NOMO-1 treated with DMSO at 0.1 percent for 48 hours (cell line): Measurements from ENCODE around the gene AGMO.

ENCODE experiments used
- DNase-seq: peaks from one replicate; lab custom pipeline; 2025; ENCODE audit not compliant: unreplicated experiment; lab: John Stamatoyannopoulos, UW

Gene AGMO

DNA sequence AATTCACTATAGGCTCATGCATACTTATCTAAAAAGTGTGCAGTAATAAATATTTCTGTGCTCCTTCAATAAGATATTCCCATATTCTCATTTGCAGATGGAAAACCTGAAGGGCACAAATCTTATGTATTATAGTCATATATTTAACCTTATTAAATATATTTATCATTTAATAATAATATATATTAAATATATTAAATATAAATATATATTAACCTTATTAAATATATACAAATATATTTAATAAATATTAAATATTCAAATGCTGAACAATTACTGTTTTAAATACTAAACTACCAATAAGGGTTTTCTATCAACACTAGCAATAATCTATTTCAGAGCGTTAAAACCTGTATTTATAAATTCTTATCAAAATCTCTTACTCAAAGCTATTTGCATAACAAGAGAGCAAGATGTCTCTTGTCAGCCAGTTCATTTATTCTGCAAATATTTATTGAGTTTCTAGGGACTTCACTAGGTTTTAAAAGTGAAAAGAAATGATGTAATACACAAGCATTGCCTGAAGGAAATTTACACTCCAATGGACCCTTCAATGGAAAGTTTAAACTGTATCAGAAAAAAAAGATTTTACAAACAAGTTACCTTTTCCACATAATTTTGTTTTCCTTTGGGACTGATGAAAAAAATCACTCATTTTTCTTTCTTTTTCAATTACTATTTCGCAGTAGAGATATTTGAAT is 159.2 kb downstream of the AGMO start:
- DNase-seq, result no peak

DNA sequence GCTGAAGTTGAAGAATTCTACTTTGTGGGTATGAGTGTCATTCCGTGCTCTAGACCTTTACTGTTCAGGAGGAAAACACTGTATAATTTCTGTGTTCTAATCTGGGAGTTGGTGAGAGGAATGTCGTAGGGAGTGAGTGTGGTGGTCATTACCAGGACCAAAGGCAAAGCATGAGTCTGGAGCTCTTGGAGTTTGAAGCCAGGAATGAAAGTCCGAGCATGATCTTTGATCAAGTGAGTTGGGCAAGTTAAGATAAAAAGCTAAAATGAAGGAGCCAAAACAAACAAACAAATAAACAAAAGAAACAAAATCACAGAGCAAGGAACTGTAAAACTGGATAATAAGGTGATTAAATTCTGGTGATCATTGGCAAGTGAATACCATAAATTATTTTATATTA is 161.4 kb downstream of the AGMO start:
- no peak for DNase-seq

DNA sequence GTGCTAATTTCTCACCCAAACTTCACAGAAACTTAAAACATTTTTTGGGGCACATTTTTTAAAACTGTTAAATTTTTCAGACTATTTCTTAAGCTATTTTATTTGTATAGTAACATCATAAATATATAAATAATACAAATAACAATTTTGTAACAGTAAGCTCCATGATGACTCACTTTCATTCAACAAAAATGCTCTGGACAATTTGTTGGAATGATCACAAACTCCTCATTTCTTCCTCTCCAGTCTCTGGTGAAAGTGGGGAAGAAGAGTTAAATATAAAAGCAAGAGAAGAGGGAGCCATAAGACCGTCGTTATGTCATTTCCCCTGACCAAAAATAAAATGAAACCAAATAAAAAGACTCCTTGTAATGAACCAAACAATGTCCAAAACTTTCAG is 162.4 kb downstream of the AGMO start:
- no peak for DNase-seq

DNA sequence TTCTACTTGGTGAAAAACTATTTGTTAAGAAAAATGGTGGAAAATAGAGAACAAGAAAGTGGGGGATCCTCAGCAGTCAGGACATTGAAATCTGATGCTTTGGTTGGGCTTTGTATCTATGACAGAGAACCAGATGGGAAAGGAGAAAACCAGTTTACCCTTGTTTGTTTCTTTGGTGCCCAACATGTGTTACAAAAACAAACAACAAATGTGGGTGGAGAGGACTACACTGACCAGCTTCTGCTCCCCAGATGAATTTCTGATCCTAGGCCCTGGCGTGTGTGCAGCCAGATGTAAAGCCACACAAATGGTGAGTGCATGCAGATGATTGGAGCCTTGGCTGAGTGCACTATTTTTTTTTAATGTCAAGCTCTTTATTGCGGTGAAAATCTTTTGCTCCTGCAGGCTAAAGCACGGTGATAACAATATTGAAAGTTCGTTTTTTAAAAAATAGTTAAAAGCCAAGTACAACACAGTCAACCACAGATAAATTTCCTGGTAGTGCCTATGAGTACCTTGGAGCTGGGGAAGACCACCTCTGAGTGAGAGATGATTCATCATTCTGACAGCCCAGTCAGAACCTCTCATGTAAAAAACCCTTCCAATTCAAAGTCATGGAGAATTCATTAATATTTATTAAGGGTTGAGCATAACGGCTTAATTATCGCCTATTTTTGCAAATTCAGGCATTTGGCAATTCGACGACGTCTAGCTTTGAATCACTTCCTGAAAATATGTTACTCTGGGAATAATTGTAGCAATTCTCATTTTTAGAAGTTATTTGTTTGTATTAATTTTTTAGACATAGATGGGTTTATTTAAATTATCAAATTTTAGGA is 163.7 kb downstream of the AGMO start:
- DNase-seq, result no peak

DNA sequence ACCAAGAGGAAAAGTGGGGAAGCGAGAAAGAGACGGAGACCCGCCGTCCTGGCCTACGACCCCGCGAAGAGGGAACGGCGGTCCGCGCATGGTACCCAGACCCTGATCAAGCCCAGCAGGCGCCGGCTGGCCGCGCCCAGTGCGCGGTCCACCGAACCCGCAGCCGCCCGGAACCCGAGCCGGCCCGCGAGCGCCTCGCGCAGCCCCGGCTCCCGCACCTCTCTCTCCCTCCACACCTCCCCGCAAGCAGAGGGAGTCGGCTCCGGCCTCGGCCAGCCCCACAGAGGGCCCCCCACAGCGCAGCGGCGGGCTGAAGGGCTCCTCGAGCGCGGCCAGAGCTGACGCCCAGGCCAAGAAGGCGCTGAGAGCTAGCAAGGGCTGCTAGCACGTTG is 164.7 kb downstream of the AGMO start:
- DNase-seq, result no peak

DNA sequence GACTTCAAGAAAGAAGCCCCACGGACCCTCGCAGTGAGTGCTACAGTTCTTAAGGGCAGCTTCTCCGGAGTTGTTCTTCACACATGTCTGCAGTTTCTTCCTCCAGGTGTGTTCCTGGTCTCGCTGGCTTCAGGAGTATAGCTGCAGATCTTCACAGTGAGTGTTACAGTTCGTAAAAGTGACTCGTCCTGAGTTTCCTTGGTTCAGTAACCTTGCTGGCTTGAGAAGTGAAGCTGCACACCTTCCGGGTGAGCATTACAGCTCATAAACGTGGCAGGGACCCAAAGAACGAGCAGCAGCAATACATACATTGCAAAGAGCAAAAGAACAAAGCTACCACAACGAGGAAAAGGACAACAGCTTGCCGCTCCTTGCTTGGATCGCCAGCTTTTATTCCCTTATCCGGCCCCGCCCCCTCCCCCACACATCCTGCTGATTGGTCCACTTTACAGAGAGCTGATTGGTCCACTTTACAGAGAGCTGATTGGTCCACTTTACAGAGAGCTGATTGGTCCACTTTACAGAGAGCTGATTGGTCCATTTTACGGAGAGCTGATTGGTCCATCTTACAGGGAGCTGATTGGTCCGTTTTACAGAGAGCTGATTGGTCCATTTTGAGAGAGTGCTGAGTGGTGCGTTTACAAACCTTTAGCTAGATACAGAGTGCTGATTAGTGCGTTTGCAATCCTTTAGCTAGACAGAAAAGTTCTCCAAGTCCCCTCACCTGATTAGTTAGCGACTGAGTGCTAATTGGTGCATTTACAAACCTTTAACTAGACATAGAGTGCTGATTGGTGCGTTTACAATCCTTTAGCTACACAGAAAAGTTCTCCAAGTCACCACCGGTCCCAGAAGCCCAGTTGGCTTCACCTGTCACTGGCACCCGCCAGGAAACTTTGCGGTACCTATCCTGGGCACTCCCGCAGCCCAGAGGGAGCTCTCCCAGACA is 165.3 kb downstream of the AGMO start:
- DNase-seq, result no peak

DNA sequence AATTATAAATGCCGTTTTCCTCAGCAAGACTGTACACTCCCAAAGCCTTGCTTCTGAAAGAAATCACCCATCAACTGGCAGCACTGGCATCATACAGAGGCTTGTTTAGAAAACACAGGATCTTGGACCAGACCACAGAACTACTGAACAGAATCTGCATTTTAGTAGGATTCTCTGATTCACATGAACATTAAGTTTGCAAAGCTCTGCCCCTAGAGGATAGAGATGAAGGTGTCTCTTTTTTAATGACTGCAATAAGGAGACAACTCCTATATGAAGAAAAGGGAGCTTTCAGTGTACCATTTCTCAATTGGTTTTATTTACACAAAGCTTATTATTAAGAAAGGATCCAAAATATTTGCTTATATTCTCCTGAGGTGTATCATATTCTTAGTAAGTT is 172.7 kb downstream of the AGMO start:
- DNase-seq, result no peak

DNA sequence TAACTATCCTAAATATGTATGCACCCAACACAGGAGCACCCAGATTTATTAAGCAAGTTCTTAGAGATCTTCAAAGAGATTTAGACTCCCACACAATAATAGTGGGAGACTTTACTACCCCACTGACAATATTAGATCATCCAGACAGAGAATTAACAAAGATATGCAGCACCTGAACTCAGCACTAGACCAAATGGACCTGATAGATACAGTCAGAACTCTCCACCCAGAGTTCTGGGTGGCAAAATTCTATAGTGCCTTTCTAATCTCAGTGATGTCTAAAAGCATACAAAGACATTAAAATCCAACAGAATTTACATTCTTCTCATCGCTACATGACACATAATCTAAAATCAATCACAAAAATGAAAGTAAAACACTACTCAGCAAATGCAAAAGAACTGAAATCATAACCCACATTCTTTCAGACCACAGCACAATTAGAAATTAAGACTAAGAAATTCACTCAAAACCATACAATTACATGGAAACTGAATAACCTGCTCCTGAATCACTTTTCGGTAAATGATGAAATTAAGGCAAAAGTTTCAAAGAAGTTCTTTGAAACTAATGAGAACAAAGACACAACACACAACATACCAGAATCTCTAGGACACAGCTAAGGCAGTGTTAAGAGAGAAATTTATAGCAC is 183.2 kb downstream of the AGMO start:
- DNase-seq, result no peak

DNA sequence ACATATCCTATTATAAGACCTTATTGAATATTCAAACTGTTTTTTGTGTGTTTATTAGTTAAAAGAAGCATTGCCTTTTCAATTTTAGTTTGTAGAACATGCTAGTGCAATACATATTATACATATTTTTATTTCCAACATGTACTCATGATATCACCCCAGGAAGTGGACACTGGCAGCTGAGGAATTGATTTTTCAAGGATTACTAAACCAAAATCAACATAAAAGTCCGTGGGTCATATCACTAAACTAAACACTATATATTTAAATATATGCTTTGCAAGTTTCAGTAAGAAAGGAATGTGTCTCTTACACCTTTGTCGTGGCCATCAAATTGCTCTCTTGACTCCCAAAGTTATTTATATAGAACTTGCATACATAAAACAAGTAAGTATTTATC is 185.2 kb downstream of the AGMO start:
- no peak for DNase-seq

DNA sequence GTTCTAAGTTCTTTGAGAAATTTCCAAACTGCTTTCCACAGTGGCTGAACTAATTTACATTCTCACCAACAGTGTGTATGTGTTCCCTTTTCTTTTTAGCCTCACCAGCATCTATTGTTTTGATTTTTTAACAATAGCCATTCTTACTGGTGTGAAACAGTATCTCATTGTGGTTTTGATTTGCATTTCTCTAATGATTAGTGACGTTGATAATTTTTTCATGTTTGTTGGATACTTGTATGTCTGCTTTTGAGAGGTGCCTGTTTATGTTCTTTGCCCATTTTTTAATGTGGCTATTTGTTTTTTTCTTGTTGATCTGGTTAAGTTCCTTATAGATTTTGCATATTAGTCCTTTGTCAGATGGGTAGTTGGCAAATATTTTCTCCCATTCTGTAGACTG is 191.4 kb downstream of the AGMO start:
- DNase-seq, result no peak

DNA sequence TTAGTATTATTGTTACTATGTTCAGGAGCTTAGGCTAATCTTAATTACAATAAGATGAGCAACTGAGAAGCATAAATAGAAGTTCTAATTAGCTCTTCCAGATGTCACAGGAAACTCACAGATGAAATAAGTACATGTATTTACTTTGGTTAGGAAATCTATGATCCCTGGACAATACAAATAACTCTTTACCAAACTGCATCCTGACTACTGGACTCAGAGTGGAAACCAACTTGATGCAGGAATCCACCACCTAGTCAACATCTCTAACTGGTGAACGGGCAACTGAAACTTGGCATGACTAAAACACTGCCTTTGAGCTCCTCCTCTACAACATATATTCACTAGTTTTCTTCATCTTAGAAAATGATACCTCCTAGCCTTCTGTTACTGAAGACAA is 193.2 kb downstream of the AGMO start:
- DNase-seq, result no peak

DNA sequence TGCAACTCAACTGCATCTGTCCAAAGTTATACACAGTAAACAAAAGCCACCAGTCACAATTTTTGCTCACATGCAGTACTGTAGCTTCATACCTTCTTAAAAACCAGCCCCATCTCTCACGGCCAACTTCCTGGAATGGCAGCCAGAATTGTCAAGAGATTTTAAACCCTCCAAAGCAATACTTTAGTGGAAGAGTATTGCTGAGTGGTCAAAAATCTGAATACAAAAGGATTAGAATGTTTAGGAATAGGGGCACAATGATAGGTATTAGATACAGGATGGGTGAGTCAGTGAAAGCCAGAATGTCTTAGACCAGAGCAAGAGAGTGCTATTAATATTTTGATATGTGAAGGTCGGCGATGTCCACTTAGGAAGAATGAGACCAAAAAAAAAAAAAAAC is 193.9 kb downstream of the AGMO start:
- no peak for DNase-seq

DNA sequence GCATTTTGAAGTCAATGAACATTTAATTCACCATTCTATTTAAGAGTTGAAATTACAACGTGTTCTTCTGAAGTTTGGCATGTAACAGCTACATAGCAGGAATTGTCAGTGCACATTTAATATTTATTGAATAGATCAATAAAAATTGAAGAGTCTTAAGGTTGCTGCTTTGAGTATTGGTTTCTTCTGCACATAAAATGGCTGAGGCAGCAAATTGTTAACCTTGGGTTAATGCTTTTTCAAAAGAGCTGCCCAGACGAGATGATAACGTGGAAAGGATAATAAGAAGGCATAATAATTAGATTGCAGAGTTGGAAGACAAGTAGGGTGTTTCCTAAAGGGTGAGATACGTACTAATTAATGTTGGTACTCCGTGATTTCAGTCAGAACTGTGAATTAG is 203.7 kb downstream of the AGMO start:
- no peak for DNase-seq

DNA sequence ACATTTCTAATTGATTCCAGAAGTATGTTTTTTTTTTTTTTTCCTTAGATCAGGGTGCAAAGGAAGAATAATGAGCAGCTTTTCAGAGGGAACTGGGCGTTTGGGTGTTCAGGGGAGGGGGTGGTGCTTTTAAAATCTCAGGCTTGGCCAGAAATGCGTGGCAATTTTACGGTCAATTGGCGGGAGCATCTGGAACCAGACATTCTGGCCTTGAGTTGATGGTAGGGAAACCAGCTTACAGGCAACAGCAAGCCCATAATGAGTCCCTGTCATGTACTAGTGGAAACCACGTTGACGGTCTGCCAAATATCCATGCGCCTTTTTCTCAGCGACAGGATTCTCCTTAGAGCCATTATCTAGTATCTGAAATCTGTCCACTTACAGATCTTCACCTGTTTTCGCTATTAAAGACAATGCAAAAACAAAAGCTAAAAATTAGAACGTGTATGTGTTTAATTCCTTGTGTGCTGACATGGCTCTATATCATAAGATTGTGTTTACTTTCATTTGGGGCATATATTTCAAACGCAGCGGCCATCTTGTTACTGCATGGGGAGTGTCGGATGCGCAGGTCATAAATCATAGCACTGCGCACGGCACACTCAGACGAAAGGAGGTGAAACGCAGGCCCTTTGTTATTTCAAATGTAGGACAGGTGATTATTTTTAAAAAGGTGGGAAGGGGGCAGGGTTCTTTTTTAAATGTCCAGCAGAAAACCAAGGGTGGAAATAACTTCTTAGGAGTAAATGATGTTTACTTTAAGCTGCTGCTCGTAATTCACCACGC is 209.2 kb downstream of the AGMO start:
- no peak for DNase-seq

DNA sequence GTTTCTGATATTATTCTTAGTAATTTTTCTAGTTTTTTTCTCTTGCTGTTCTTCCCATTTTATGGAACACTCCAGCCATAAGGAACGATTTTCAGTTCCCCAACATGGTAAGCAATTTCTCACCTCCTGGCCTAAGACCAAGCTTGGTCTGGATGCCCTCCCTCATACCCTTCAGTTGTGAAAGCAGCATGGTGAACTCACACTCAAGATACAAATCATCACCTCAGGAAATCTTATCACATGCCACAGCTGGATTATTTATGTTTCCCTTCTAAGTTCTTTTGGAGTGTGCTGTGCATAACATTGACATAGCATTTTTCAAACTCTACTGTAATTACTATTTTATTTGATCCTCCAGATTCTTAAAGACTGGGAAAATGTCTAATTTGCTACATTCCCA is 216.6 kb downstream of the AGMO start:
- no peak for DNase-seq

DNA sequence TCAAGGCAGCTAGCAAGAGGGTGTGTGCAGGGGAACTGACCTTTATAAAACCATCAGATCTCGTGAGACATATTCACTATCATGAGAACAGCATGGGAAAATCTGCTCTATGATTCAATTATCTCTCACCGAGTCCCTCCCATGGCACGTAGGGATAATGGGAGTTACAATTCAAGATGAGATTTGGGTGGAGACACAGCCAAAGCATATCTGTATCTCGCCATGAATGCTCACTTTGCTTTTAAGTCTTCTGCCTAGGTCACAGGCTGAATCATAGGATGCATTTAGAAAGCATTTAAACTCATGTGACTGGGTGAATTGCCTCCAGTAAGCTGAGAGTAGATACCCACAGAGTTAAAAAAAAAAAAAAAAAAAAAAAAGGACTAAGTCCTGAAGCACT is 220.0 kb downstream of the AGMO start:
- no peak for DNase-seq

DNA sequence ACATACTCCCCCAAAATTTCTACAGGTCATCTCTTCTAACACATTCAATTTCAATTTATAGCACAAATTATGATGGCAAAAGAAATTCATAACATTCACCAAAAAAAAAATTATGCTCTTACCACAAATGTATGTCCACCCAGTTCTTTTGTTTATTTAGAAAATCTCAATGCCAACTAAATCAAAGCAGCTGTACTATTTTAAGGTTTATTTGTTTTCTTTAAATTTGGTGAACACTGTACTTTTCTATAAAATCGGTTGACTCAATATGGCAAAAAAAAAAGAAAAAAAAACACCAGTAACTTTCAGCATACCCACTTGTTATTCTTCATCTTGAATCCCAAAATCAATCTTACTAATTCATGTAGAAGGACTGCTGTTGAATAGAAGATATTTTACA is 225.7 kb downstream of the AGMO start:
- DNase-seq, result no peak

DNA sequence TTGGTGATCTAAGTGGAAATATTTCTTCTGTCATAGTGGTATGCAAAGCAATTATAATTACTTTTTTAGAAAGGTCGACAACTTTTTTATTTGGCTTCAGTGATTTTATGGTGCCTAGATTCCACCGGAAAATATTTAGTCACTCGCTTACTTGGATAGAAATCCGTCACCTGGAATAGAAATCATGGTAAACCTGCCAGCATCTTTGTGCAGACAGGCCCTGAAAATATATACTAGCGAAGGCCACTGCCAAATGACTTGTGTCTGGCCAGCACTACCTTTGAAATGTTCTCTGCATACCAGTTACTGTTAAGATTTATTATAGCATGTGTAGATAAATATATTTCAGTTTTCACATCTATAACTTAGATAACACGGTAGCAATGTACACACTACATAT is 226.4 kb downstream of the AGMO start:
- no peak for DNase-seq

DNA sequence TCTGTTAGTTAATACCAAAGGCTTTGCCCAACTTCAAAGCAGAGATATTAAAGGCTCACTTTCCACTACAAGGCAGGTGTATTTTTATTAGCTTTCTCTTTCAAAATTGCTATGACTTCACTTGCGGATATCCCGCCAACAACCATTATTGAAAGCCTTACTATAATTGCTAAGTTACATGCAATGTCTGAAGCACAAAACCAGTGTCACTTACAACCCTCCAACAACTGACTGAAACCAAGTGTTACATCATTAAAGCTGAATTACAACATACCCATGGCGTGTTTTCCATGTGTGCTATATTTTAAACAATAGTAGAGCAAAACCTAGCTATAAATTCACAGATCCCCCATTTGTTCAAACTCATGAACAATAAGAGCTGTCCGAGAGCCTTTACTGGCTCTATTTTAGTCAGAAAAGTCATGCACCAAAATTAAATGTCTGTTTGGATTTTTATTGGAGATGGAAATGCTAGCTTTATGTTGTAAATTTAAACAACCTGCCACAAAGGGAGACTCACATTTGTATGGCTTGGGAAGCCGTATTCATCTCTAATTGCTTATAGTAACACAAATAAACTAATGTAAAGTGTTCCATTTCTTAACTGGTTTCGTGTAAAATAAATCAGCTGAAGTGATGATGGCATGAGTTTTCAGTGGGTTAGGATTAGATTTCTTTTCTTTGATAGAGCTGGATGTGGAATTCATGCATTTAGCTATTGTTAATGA is 227.1 kb downstream of the AGMO start:
- peak; percentile 49 for DNase-seq

DNA sequence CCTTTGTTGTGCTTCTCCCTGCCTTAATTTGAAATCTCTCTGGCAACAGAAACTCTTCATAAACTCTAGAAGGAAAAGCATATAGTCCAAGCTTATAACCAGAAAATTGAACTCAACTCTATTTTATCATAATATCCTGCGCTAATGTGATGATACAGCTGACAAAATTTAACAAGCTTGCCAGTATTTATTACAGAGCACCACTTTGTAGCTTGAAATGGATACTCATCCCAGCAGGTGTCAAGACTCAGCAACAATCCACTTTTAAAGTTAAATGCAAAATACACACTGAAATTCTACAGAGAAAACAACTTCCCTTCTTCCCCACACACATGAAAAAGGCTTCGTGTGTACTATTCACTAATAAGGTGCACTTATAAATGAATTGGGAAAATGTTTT is 228.9 kb downstream of the AGMO start:
- no peak for DNase-seq
